NCI-H146 treated with DMSO at 0.1 percent for 48 hours (cell line): Measurements from ENCODE around the gene SEC61B.

ENCODE experiments used
- DNase-seq: peaks from one replicate; lab custom pipeline; 2025; ENCODE audit not compliant: unreplicated experiment; lab: John Stamatoyannopoulos, UW

The SEC61B gene

DNA sequence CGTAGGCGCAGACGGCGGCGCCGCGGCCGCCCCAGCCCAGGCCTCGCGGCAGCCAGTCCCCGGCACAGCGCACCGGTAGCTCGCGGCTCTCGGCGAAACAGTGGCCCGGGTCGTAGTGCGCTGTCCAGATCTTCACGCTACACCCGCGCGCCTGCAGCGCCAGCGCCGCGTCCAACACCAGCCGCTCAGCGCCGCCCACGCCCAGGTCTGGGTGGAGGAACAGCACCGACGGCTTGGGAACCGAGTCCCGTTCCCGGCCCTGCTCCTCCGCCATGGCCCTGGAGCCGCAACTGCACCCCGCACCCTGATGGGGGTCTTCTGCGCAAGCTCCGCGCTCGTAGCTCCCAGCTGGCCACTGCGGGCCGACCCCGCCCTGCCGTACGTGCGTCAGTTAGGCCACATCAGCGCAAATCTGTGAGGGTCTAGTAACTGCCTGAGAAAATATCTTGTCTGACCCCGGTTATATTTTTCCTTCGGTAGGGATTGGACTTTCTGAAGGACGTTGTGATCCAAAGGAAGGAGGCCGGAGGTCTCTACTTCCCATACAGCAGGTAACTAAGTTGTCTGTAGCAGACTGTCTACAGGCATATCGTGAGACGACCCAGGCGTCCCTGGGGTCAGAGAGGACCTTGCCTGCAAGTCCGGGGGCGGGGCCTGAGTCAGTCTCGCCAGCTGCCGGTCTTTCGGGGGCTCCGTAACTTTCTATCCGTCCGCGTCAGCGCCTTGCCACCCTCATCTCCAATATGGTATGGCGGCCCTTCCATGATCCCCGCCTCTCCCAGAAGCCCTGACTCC, at the start of gene SEC61B, which contains the start of gene ALG2:
TSS of gene SEC61B (plus strand) at position 662 of the 795 bp plus-strand sequence. CDS start at position 744, 82 bp downstream.
TSS of gene ALG2 (minus strand) at position 322 of the 795 bp plus-strand sequence. CDS start at position 274, 48 bp downstream.
- peak; percentile 76 for DNase-seq

DNA sequence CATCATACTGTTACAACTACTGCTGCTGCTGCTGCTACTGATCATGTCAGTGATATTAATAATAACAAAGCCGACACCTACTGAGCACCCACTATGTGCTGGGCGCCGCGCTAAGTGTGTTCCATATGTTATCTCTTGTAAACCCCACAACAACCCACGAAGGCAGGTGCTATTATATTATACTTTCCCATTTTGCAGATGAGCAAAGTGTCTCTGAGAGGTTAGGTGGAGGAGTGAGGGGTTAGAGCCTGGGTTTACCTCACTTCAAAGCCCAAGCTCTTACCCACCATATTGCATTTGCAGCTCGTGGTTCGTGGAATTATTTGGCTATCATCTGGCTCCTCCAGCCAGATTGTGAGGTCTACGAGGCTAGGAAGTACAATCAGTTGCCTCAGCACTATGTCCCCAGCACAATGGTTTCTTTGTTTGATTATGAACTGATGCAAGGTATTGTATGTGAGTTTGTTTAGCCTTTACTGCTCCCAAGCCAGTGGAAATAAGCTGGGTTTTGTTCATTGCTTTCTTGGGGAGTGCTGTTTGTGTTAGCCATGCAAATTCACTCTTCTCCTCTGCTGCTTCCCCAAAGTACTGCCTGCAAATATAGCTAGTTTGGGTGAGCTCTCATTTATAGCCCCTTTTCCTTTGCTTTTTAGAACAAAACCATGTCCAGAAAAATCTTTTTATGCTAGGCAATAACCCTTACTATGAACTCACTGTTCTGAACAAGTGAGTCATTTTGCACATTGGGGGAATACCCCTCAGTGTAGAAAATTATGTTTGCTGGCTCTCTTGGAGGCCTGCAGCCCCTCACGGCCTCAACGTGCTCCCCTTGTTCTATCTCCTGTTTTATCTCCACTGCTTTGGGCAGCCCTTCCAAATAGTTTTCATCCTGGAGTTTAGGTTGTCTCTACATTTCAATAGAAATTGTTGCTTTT, 48.2 kb upstream of the SEC61B start:
- peak; percentile 3 for DNase-seq

DNA sequence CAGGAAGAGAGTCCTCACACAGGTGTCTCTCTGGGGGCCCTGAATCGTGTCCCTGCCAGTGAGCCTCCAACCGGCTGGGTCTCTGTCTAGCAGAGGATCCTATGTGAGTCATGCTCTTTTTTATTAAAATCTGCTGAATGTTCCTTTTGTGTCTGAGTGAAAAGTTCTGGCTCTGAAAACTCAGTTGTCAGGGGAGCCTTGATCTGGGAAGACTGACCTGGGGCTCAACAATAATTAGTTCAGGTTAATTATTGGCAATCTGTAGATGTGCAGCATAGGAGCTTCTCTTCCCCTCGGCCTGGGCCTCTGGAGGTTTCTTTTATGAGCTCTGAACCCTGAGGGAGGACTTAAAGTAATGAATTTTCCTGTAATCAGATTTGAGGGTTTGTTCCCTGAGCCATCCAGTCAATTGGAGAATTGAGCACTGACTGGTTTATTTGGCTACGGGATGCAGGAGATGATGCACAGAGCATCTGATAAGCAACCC, 45.5 kb upstream of the SEC61B start:
- DNase-seq, result no peak

DNA sequence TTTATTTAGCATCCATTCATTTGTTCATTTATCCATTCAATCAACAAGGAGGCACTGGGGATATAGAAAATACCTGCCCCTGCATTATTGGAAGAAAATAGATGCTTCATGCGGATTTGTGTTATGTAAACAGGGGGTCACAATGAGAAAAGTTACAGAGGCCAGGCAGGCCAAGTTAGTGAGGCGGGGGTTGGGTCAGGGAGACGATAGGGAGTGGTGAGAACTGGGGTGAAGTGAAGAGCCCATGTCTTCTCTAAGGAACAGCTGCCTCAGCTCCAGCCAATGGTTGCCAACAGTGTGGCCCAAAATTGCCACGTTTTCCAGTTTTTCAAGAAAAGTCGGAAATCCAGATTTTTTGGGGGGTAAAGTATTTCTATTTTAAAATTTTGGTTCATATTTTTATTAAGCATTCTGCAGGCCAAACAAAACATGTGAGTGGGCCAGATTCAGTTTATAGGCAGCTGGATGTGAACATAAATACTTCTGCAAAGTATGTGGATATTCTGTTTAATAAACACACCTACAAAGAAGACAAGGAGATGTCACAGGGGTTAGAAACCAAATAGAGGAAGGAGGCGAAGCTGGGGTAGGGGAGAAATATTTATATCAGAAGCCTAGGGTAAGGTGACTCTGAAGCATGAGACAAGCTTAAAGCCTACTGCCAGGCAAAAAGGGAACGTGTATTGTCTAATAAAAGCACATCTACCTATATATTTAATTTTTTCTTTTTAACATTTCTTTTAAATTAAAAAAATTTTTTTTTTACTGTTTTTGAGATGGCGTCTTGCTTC, 44.3 kb upstream of the SEC61B start:
- no peak for DNase-seq

DNA sequence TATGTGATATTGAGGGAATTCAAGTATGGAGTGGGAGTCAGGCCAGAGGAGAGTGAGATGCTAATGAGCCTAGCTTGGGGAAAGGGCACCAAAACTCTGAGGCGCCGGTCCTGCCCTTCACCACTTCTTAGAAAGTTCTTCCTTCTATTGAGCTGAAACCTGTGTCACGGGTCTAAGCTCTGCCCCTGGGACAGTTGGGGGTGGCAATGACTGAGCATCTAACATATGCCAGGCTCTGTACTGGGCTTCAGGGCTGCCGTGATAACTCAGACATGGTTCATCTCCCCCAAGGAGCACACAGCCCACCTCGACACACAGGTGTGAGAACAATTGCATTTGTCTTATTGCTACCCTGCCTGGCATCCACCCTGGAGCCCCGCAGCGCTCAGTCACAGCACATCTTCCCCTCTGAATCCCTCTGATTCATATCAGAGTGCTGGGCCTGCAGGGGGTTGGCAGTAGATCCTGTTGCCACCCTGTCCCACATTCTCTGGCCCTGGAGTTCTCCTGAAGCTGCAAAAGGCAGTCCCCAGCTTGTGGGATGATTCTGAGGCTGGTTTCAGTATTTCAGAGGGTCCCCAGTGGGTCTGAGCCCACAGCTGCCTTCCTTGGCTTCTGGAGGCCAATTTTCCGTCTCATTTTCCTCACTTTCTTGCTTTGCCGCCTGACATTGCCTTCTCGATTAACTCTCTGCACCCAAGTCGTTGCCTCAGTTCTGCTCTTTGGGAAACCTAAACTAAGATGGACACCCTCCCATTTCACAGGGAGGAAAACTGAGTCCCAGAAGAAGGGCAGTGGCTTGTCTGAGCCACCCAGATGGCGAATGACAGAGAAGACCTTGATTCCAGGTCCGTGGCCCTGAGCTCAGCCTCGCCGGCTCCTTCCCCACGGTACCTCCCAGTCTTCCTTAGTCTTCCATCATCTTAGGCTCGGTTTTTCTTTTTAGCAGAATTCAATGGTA, 42.9 kb upstream of the SEC61B start:
- no peak for DNase-seq

DNA sequence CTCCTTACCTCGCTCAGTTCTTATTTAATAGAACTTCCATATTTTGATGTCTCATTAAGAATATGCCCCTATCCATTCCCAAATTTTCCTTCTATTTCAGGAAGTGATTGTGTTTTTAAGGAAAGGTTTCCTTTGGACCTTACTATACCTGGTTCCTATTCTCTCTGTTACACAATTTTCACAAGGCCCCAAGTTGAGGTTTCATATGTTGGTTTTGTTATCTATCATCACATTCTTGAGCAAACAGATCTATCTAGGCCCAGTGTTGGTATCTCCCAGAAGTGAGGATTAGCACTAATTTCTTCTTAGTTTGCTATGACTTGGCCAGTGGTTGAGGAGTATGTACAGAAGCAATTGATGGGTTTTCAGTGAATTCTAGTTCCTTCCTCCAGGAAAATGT, 41.9 kb upstream of the SEC61B start:
- DNase-seq, result no peak

DNA sequence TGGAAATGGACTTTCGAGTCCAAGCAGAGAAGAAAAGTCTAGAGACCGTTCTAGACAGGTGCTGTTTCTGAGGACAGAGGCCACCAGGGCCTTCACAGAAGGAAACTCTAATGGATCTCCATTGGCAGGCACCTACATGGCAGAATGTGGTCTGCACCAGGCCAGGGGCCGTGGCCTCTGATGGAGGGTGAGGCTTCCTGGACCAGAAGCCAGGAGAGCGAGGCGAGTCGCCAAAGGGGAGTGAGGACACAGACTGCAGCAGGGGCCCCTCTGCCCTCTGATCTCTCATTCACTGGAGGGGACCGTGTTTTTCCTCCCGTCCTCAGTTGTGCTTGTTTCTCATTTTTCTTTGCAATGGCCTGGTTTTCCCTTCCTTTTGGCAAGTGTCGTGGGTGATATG, 41.4 kb upstream of the SEC61B start:
- DNase-seq, result no peak

DNA sequence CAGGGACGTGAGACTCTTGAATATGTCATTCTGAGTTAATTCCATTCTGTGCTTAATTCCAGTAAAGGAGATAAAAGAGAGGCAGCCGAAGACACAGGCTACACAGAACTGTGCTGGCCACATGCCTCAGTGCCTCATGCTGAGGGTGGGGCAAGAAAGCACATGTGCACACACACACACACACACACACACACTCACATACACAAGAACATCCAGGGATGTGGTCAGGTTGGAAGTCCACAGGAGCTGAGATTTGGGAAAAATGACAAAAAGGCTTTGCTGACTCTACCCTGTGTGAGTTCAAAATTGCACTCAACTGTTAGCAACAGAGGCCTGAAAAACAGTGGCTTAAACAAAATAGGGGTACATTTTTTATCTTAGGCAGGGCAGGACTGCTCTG, 40.9 kb upstream of the SEC61B start:
- DNase-seq, result no peak

DNA sequence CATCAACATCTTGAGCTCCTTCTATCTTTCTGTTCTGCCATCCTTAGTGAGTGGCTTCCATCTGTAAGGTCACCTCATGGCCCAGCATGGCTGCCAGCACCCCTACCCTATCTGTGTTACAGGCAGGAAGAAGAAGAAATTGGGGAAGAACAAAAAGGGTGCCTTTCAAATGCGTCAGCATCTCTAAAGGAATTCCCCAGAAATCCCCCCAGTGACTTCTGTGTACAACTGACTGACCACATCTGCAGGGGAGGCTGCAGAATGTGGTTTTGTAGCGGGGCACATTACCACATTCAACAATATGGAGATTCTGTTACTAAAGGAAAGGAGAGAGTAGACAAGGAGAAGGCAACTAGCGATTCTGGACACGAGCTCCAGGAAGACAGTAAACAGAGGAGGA, 40.5 kb upstream of the SEC61B start:
- no peak for DNase-seq

DNA sequence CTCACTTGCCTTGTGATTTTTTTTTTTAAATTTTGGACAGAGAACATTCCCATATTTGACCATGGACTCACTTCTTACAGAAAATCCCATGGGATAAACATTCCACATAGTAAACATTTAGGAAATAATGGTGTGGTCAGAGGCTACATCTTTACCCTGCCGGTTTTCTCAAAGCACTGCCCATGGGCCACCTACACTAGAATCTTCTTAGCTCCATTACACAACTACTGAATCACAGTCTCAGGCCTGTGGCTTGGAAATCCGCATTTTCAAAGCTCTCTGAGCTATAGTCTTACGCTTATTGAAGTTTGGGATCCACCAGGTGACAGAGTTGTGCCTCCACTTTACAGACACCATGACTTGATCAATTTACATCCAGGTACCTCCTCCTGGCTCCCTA, 39.7 kb upstream of the SEC61B start:
- DNase-seq, result no peak

DNA sequence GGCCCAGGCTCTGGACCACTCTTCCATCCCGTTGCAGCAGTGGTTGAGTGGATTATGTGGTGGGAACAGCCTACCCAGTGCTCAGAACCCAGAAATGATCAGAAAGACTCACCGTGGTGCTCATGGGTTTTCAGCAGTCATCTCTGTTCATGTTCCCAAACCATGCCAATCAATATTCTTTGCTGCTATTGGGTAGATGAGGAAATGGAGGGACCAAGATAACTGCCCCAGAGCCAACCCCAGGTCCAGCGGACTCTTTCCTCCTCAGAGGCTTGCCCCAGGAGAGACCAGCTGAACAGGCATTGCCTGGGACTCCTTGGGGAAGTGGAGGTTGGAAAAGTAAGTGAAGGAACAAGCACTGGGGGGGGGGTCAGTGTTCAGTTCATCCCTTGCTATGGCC, 38.5 kb upstream of the SEC61B start:
- no peak for DNase-seq

DNA sequence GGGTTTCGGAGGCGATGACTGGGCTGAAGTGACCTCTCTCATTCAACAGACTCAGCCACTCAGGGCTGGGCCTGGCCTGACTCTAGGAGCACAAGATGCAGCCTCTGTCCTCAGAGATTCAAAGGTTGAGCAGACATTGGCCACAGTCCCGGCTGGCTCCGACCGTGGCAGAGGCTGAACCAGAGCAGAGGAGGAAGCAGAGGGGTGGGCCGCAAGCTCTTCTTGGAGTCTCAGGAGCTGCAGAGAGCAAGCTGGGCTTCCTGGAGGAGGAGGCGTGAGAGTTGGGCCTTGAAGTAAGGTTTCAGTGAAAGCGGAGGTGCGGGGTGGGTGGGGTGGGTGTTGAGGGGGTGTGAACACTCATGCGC, 38.0 kb upstream of the SEC61B start:
- no peak for DNase-seq

DNA sequence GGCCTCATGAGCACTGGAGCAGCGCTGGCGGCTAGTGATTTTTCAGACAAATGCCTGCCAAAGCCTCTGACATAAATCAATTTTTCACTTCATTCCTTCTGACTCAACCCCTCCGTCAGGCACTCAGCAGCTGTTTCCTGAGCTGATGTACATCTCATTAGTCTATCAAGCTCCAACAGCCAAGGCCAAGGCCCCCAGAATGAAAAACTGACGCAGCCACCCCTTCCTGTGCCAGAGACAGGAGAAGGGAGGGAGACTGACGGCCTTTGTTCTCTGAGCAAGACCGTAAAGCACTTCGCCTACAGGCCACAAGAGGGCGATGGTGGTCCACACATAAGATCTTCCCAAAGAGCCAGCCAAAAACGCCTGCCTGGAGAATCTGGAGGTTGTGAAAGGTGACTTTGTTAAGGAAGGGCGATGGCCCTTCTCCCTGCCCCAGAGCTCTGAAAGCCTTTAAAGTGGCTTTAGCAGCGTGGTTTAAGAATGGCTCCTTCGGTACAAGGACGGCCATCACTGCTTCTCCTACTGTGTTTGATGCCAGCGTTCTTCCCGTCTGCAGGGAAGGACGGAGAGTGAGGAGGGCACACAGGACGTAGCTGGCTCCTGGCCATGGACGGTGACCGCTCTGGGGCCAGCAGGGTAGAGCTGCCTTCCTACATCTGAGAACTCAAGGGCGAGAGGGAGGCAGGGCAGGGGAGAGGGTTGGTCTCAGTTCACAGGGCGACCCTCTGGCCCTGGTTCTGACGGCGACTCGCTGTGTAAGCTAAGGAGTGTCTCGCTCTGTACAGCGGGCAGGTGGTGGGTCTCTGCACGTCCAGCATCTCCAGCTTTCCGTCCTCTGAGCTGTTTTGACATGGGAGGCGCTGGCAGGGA, 37.4 kb upstream of the SEC61B start:
- DNase-seq, result peak; percentile 53

DNA sequence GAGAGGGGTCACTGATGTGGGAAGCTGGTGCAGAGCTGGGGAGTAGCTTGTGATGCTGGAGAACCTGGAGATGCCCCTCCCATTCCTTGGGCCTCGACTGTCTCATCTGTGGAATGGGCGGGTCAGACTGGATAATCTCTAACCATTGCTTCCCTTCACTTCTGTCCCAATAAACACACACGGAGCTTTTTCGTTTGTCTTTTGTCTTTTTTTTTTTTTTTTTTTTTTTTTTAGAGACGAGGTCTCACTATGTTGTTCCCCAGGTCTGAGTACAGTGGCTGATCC, 36.8 kb upstream of the SEC61B start:
- no peak for DNase-seq

DNA sequence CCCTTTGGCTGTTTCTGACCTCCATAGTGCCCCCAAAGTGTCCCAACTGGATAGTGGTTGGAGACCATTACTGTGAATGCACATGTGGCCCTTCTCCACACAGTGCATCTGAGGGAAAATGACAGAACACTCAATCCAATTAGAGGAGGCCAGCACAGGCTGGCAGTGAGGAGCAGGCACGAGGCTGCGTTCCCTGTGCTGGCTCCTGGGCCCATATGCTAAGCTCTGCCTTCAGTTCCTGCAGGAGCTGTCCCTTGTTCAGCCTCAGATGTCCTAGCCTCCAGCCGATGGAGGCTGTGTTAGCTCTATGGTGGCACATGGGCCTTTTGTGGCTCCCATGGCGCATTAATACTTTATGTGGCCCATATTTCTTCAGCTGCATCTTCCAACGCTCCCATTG, 36.1 kb upstream of the SEC61B start:
- no peak for DNase-seq

DNA sequence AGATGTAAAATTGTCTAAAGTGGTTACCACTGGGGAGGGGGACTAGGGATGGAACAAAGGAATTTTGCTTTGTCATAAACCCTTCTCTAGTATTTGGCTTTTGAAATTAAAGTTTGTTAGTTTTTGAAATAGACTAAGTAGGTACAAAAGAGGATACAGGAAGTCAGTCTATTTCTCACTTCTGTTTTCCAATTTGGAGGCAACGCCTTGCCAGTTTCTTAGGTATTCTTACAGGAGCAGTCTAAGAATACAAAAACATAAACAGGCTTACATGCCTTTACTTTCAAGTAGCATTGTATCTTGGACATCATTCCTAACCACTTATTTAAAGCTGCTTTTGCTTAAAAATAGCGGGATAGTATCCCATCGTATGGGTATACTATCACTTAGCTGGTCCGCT, 34.8 kb upstream of the SEC61B start:
- no peak for DNase-seq

DNA sequence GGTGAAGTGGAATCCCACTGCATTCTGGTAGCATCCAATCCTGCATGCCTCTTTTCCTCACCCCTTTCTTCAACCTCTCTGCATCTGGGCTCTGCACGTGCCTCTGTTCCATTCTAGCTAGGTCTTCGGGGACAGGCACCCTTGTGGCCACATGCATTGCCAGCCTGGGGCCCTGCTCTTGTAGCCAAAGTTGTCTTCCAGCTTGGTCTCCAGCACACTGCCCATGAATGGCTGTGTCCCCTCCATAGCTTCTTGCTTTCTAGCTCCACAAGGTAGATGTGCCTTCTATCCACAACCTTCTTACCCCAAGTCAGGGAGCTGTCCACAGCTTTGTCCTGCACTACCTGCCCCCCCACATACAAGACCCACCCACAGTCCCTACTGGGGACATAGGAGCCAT, 32.9 kb upstream of the SEC61B start:
- DNase-seq, result no peak

DNA sequence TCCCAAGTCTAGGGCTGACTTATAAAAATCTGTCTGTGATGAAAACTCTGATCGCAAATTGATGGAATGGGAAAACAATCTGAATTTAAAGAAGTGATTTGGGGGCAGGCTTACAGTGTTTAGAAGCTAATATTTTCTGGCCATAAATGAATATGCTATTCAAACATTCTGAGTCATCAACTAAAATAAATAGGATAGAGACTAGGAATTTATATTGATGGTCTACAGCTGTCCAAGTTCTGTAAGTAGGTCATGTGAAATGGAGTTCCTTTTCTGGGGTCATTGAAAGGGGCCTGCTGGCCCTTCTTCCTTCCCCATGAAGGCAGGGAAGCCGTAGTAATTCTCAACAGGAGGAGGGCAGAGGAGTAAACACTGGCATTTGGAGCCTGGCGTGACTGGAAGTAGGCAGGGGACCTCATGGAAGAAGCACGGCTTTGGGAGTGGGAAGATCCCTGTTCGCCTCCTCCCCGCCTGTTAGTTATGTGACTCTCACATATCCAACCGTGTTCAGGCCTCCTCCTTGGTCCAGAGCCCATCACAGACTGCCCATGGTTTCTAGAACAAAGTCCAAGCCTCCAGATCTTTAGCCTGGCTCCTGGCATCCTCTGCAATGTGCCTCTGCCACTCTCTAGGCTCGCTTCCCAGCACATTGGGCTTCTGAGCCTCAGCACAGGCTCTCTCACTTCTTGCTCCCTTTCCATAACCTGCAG, 32.0 kb upstream of the SEC61B start:
- no peak for DNase-seq
